GM12878 (cell line): ENCODE measurements around the gene IDI2. TPM values are rescaled to one million over a fixed set of nuclear protein-coding genes. Genes with fewer than 3 reads are reported as not detected.

Experiments
- ATAC-seq: fragments of 200-7000 bp; cut with Tn5 transposase; 3 replicates; pipeline ENCODE4 v1.9.1; 2020; ENCODE audit warnings: mild to moderate bottlenecking, moderate library complexity
- BruUV-seq: library from RNA; stranded (reverse); fragments of 400-500 nt; replicated peaks from 2 replicates; lab custom pipeline; 2021; lab: Mats Ljungman, UMichigan
- CTCF ChIA-PET: fragments of 300-600 bp; sonication (Branson Sonifier 250); formaldehyde crosslinking; extraction: SDS; loops from one replicate; lab custom pipeline; 2021; ENCODE audit warnings: inconsistent platforms; lab: Yijun Ruan, JAX
- POLR2A ChIA-PET: fragments of 350-600 bp; formaldehyde crosslinking; extraction: SDS; loops from one replicate; lab custom pipeline; 2021; ENCODE audit warnings: inconsistent platforms; lab: Charles Lee
- RAD21 ChIA-PET: fragments of 300-600 bp; sonication (Branson Sonifier 250); formaldehyde crosslinking; loops from one replicate; lab custom pipeline; 2023; ENCODE audit warnings: antibody characterized with exemption; ENCODE audit not compliant: unreplicated experiment; lab: Charles Lee
- SMC1A ChIA-PET: fragments of 300-600 bp; sonication (Branson Sonifier 250); formaldehyde crosslinking; loops from one replicate; lab custom pipeline; 2023; ENCODE audit not compliant: unreplicated experiment, uncharacterized antibody; lab: Charles Lee
- DNase-seq: peaks from one replicate; pipeline ENCODE4 v3.0.0-alpha.2; 2011; ENCODE audit warnings: low read depth, low spot score
- FAIRE-seq: peaks from 3 replicates; lab custom pipeline; 2011; peaks lifted over from hg19 to GRCh38; lab: Jason Lieb, UNC
- H2AFZ ChIP-seq: 2 replicates; pipeline ENCODE4 v1.6.0; 2011; ENCODE audit warnings: low read depth, low read length, control low read depth; ENCODE audit not compliant: control insufficient read depth
- H3K27ac ChIP-seq: 2 replicates; pipeline ENCODE4 v1.5.1; 2011; ENCODE audit warnings: control low read depth; ENCODE audit not compliant: control insufficient read depth, insufficient read depth
- H3K27me3 ChIP-seq, 2 experiments: replicated peaks in 1 of 2; 2 replicates each; pipeline versions ENCODE4 v1.6.0 to v1.6.1; 2011; ENCODE audit warnings: low read length in 1 of 2; ENCODE audit not compliant: control insufficient read depth in 2 of 2, insufficient read depth in 2 of 2
- H3K36me3 ChIP-seq, 2 experiments: 2 replicates each; pipeline ENCODE4 v1.5.1; 2011; ENCODE audit warnings: low read length in 1 of 2; ENCODE audit not compliant: control insufficient read depth in 2 of 2, insufficient read depth in 2 of 2
- H3K4me1 ChIP-seq: 2 replicates; pipeline ENCODE4 v1.6.1; 2011; ENCODE audit warnings: mild to moderate bottlenecking, low read length, moderate library complexity, mixed read lengths; ENCODE audit not compliant: control insufficient read depth, insufficient read depth
- H3K4me2 ChIP-seq: 2 replicates; pipeline ENCODE4 v1.6.0; 2011; ENCODE audit warnings: control low read depth; ENCODE audit not compliant: control insufficient read depth, insufficient read depth
- H3K4me3 ChIP-seq: fragments of 200-600 bp; sonication (generic); 2 replicates; pipeline ENCODE4 v1.5.1; 2016
- H3K79me2 ChIP-seq: 2 replicates; pipeline ENCODE4 v1.6.0; 2011; ENCODE audit warnings: low read length; ENCODE audit not compliant: control insufficient read depth, insufficient read depth
- H3K9ac ChIP-seq: 2 replicates; pipeline ENCODE4 v1.8.0; 2011; ENCODE audit warnings: low read length, control low read depth, mixed read lengths; ENCODE audit not compliant: control insufficient read depth, insufficient read depth
- H3K9me3 ChIP-seq: replicated peaks from 3 replicates; pipeline ENCODE4 v1.5.1; 2011; ENCODE audit warnings: mild to moderate bottlenecking, low read length; ENCODE audit not compliant: control insufficient read depth, insufficient read depth
- H4K20me1 ChIP-seq: 2 replicates; pipeline ENCODE4 v1.6.0; 2011; ENCODE audit not compliant: control insufficient read depth, insufficient read depth
- EP300 ChIP-seq, 2 experiments: fragments of 150-350 bp in 1 of 2; IDR thresholded peaks; 2 replicates each; pipeline ENCODE4 v1.6.1; 2011 to 2012; ENCODE audit warnings: low read depth in 2 of 2, low read length in 2 of 2, borderline replicate concordance in 1 of 2, improper control_type of control experiment in 1 of 2, inconsistent platforms in 1 of 2; ENCODE audit not compliant: control insufficient read depth in 1 of 2
- RELA ChIP-seq: fragments of 450-650 bp; IDR thresholded peaks from 2 replicates; pipeline ENCODE4 v1.8.0; 2014; ENCODE audit warnings: borderline replicate concordance; ENCODE audit not compliant: partially characterized antibody
- SREBF1 ChIP-seq: IDR thresholded peaks from 2 replicates; pipeline ENCODE4 v1.6.1; 2012; ENCODE audit warnings: mild to moderate bottlenecking, low read length
- WGBS: methylation state at CpG from one replicate; pipeline ENCODE4 v1.1.6; 2016; ENCODE audit warnings: low lambda C conversion rate; ENCODE audit not compliant: insufficient replicate concordance, insufficient coverage; ENCODE audit errors: missing lambda C conversion rate; 5-methylcytosine and 5-hydroxymethylcytosine counted together
- in situ Hi-C: fragments of 300-500 bp; cut with MboI; formaldehyde crosslinking; loops from 9 replicates; pipeline ENCODE4 v1.14.3; 2018; ENCODE audit warnings: mixed read lengths
- intact Hi-C: fragments of 100-400 bp; cut with micrococcal nuclease; formaldehyde crosslinking; loops from one replicate; pipeline ENCODE4 v1.14.2; 2022; ENCODE audit not compliant: unreplicated experiment
- polyA plus RNA-seq, 11 experiments: library from polyadenylated mRNA; depleted of rRNA in 4 of 11; unstranded in 6 of 11; stranded (reverse) in 5 of 11; fragments of >200 nt; fragmentation: Nextera tagmentation in 4 of 11; fragmentation: Illumina TruSeq in 1 of 11; extraction: Ambion mirVana in 4 of 11; extraction: Trizol in 1 of 11; gene quantifications; 1 replicate in 1 of 11; 2 replicates in 10 of 11; pipeline versions ENCODE4 v1.2.1 to v1.2.3, GENCODE V29; 2011 to 2016; ENCODE audit warnings: inconsistent platforms in 2 of 11, missing spikeins in 2 of 11, low read depth in 1 of 11
- total RNA-seq, 4 experiments: library from RNA; depleted of rRNA in 3 of 4; stranded (reverse); fragments of >200 nt in 3 of 4; fragmentation: Illumina TruSeq in 1 of 4; extraction: Trizol in 1 of 4; gene quantifications; 2 replicates each; pipeline versions ENCODE4 v1.2.1 to v1.2.3, GENCODE V29; 2013 to 2021
- TF ChIP-seq, protein P1 (sequence below): fragments of 450-650 bp; IDR thresholded peaks from 2 replicates; pipeline ENCODE4 v1.6.1; 2016; ENCODE audit warnings: mild to moderate bottlenecking, moderate library complexity, borderline replicate concordance

The IDI2 gene
- total and polyA plus RNA-seq, 10 of the 15 experiments (the other 5 are each of a cell fraction or from before 2014, with no cell fraction given), result 0.06 TPM; not detected in 9

DNA sequence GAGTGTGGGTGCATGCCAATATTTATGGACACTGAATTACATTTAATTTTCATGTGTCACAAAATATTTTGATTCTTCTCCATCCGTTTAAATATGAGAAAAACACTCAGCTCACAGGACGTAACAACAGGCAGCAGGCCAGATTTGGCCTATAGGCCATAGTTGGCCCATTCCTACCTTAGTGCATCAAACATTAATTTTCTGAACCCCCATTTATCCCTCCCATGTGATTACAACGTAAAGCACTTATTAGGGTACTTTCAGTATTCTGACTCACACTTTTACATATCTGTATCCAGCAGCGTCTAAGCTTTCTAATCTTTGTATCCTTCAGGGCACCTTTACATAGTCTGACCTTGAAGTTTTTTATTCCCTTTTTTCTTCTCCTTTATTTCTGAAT, 19.3 kb upstream of the IDI2 start:
- peaks cover 3% of the 10 kb centered on the region; the same call in 1 of the 2 replicates for H4K20me1 ChIP-seq
- ChIA-PET SMC1A (interaction anchor here (1.1 to 2.2 kb wide), 6 partner anchors 8 to 71 kb away, joined by 3 to 8 read pairs (median 4); partner anchors contain the start of gene WDR37), POLR2A (interaction anchor here (0.6 to 3.6 kb wide), 6 partner anchors 8 to 71 kb away, joined by 4 to 15 read pairs (median 7); partner anchors contain the start of gene WDR37), CTCF (interaction anchor here (1.0 to 1.3 kb wide), 4 partner anchors 52 to 115 kb away, joined by 3 to 4 read pairs (median 3); partner anchors contain the start of gene GTPBP4), RAD21 (interaction anchor here (0.6 to 2.1 kb wide), 5 partner anchors 11 to 59 kb away, joined by 3 to 7 read pairs (median 4); partner anchors contain the start of genes GTPBP4 and WDR37)
- no peaks in the 10 kb centered on the region for H3K9me3 ChIP-seq
- DNase-seq, result no peak
- peak overlapping the region; percentile 84 for H3K27ac ChIP-seq
- in situ Hi-C loops, result no loop called here
- H3K79me2 ChIP-seq, result peaks cover 57% of the 10 kb centered on the region
- TF ChIP-seq EP300 (IDR thresholded peaks at IDR 0.05; ENCODE audit: borderline replicate concordance in 1 of 2, control insufficient read depth in 1 of 2, low read depth in 2 of 2, low read length in 2 of 2), result no peak
- no peak for TF ChIP-seq SREBF1
- TF ChIP-seq RELA, result no peak
- TF ChIP-seq, protein P1, sequence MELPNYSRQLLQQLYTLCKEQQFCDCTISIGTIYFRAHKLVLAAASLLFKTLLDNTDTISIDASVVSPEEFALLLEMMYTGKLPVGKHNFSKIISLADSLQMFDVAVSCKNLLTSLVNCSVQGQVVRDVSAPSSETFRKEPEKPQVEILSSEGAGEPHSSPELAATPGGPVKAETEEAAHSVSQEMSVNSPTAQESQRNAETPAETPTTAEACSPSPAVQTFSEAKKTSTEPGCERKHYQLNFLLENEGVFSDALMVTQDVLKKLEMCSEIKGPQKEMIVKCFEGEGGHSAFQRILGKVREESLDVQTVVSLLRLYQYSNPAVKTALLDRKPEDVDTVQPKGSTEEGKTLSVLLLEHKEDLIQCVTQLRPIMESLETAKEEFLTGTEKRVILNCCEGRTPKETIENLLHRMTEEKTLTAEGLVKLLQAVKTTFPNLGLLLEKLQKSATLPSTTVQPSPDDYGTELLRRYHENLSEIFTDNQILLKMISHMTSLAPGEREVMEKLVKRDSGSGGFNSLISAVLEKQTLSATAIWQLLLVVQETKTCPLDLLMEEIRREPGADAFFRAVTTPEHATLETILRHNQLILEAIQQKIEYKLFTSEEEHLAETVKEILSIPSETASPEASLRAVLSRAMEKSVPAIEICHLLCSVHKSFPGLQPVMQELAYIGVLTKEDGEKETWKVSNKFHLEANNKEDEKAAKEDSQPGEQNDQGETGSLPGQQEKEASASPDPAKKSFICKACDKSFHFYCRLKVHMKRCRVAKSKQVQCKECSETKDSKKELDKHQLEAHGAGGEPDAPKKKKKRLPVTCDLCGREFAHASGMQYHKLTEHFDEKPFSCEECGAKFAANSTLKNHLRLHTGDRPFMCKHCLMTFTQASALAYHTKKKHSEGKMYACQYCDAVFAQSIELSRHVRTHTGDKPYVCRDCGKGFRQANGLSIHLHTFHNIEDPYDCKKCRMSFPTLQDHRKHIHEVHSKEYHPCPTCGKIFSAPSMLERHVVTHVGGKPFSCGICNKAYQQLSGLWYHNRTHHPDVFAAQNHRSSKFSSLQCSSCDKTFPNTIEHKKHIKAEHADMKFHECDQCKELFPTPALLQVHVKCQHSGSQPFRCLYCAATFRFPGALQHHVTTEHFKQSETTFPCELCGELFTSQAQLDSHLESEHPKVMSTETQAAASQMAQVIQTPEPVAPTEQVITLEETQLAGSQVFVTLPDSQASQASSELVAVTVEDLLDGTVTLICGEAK, result no peak
- H3K27me3 ChIP-seq, result no peaks in the 10 kb centered on the region
- H3K9ac ChIP-seq, result no peak overlapping the region
- intact Hi-C loops, result loop anchor here (5.0 kb wide), 1 partner anchor 58 kb away; the partner anchor contains the start of gene GTPBP4
- no peak for FAIRE-seq
- H3K4me1 ChIP-seq, result peaks cover 5% of the 10 kb centered on the region
- 16% methylated on average over 4 of the region's 4 CpGs for WGBS
- H2AFZ ChIP-seq, result no peak overlapping the region
- peak overlapping the region; percentile 95 for H3K4me2 ChIP-seq
- no peak for ATAC-seq
- TSS peak; percentile 36 for BruUV-seq
- H3K36me3 ChIP-seq, result peaks cover 0 to 16% of the 10 kb centered on the region in 2 experiments
- peak overlapping the region; percentile 69 for H3K4me3 ChIP-seq
